Right atrium auricular region (tissue), 2 donors: ENCODE results near the gene GATA5. TPM values are rescaled to one million over a fixed set of nuclear protein-coding genes. Genes with fewer than 3 reads are reported as not detected.

Experiments used
- DNase-seq: peaks from one replicate; pipeline ENCODE4 v3.0.0-alpha.2; 2019; ENCODE audit warnings: low spot score
- H3K27ac ChIP-seq, 2 donors: fragments of 200-600 bp; sonication (generic); 1 replicate in 1 of 2; 2 replicates in 1 of 2; pipeline ENCODE4 v1.5.1; 2016 to 2019
- H3K27me3 ChIP-seq, 2 donors: fragments of 200-600 bp; sonication (generic); one replicate each; pipeline versions ENCODE4 v1.5.1 to v1.6.0; 2017 to 2019
- H3K36me3 ChIP-seq: fragments of 200-600 bp; sonication (generic); one replicate; pipeline ENCODE4 v1.5.1; 2016
- H3K4me1 ChIP-seq, 2 donors: fragments of 200-600 bp; sonication (generic); one replicate each; pipeline versions ENCODE4 v1.5.1 to v1.6.0; 2017 to 2019
- H3K4me3 ChIP-seq, 2 donors: fragments of 200-600 bp; sonication (generic); 1 replicate in 1 of 2; 2 replicates in 1 of 2; pipeline ENCODE4 v1.5.1; 2017 to 2019; ENCODE audit warnings: mild to moderate bottlenecking in 1 of 2, moderate library complexity in 1 of 2
- H3K9me3 ChIP-seq, 2 donors: fragments of 200-600 bp; sonication (generic); one replicate each; pipeline ENCODE4 v1.5.1; 2019
- CTCF ChIP-seq, 2 donors: fragments of 200-600 bp; sonication (generic); IDR thresholded peaks; one replicate each; pipeline ENCODE4 v1.5.1; 2019; ENCODE audit warnings: antibody characterized with exemption in 2 of 2
- total RNA-seq, 2 donors: library from RNA; depleted of rRNA; stranded (reverse); fragments of >200 nt; gene quantifications; one replicate each; pipeline ENCODE4 v1.1.0, GENCODE V29; 2016

Gene GATA5
- total RNA-seq, 2 donors from 2014 or later = 6.9 to 9.6 TPM

- TF ChIP-seq CTCF (IDR thresholded peaks at IDR 0.05) = no peak
- Histone ChIP-seq H3K27me3 (no peaks in the 10 kb centered on the region), H3K9me3 (no peaks in the 10 kb centered on the region), H3K27ac (no peak overlapping the region), H3K36me3 (no peaks in the 10 kb centered on the region), H3K4me1 (no peaks in the 10 kb centered on the region), H3K4me3 (no peak overlapping the region)
- no peak for DNase-seq
Observed at GRCh38 chr20:62458275-62459251, 17.2 kb downstream of the GATA5 start.

GRCh38 chr20:62457831-62458230, 18.0 kb downstream of the GATA5 start:
- TF ChIP-seq CTCF (IDR thresholded peaks at IDR 0.05) = no peak
- H3K27me3 ChIP-seq = no peaks in the 10 kb centered on the region
- DNase-seq = no peak
- H3K4me1 ChIP-seq = no peaks in the 10 kb centered on the region
- no peak overlapping the region for H3K27ac ChIP-seq
- no peaks in the 10 kb centered on the region for H3K36me3 ChIP-seq
- no peaks in the 10 kb centered on the region for H3K9me3 ChIP-seq
- no peak overlapping the region for H3K4me3 ChIP-seq

GRCh38 chr20:62457098-62457497, 18.7 kb downstream of the GATA5 start:
- Histone ChIP-seq H3K27ac (no peak overlapping the region), H3K4me3 (no peak overlapping the region), H3K4me1 (no peaks in the 10 kb centered on the region), H3K9me3 (no peaks in the 10 kb centered on the region), H3K27me3 (no peaks in the 10 kb centered on the region), H3K36me3 (no peaks in the 10 kb centered on the region)
- TF ChIP-seq CTCF (IDR thresholded peaks at IDR 0.05) = no peak
- no peak for DNase-seq

- TF ChIP-seq CTCF (IDR thresholded peaks at IDR 0.05) = no peak
- H3K27ac ChIP-seq = no peak overlapping the region
- H3K9me3 ChIP-seq = no peaks in the 10 kb centered on the region
- no peak overlapping the region for H3K4me3 ChIP-seq
- H3K4me1 ChIP-seq = no peaks in the 10 kb centered on the region
- H3K27me3 ChIP-seq = no peaks in the 10 kb centered on the region
- H3K36me3 ChIP-seq = no peaks in the 10 kb centered on the region
- DNase-seq = no peak
Observed at GRCh38 chr20:62455929-62456328, 19.9 kb downstream of the GATA5 start.

- no peak for DNase-seq
- H3K4me3 ChIP-seq = no peak overlapping the region
- no peaks in the 10 kb centered on the region for H3K4me1 ChIP-seq
- H3K36me3 ChIP-seq = no peaks in the 10 kb centered on the region
- H3K9me3 ChIP-seq = no peaks in the 10 kb centered on the region
- H3K27ac ChIP-seq = no peak overlapping the region
- TF ChIP-seq CTCF (IDR thresholded peaks at IDR 0.05) = no peak
- no peaks in the 10 kb centered on the region for H3K27me3 ChIP-seq
Observed at GRCh38 chr20:62454904-62455636, 20.7 kb downstream of the GATA5 start.
